Measurements from ENCODE around the gene PRSS35. TPM values are rescaled to one million over a fixed set of nuclear protein-coding genes. Genes with fewer than 3 reads are reported as not detected.

The PRSS35 gene
- total RNA-seq, 4 donors from 2014 or later: 0.29 to 0.65 TPM; not detected in 2

- 76% methylated on average over 8 of the region's 8 CpGs for whole genome bisulfite sequencing
- intact Hi-C loops (cut with DNase I): loop anchor here (5.0 kb wide), 1 partner anchor 444 kb away; the partner anchor contains the start of genes DOP1A and UBE3D
- TF ChIP-seq POLR2A (IDR thresholded peaks at IDR 0.05; ENCODE audit: low read depth) (no peak), POLR2AphosphoS5 (IDR thresholded peaks at IDR 0.05) (no peak), CTCF (IDR thresholded peaks at IDR 0.05) (no peak), EP300 (IDR thresholded peaks at IDR 0.05) (no peak)
Measured at GRCh38 chr6:83511266-83511665, 1.1 kb upstream of the PRSS35 start.

GRCh38 chr6:83514466-83514865 is 2.1 kb downstream of the PRSS35 start:
- TF ChIP-seq EP300 (IDR thresholded peaks at IDR 0.05) (no peak), POLR2A (IDR thresholded peaks at IDR 0.05; ENCODE audit: low read depth) (no peak), CTCF (IDR thresholded peaks at IDR 0.05) (no peak), POLR2AphosphoS5 (IDR thresholded peaks at IDR 0.05) (no peak)
- H3K4me3 ChIP-seq: no peak overlapping the region
- H3K36me3 ChIP-seq: no peaks in the 10 kb centered on the region
- intact Hi-C loops (cut with DNase I): loop anchor here (5.0 kb wide), 1 partner anchor 447 kb away; the partner anchor contains the start of genes DOP1A and UBE3D
- no peaks in the 10 kb centered on the region for H3K27me3 ChIP-seq
- DNase-seq (ENCODE audit: extremely low spot score): no peak
- no peaks in the 10 kb centered on the region for H3K9me3 ChIP-seq
- 50% methylated on average over 1 of the region's 1 CpG for WGBS
- H3K27ac ChIP-seq (replicated peaks in 1 of 4): no peak overlapping the region
- H3K4me1 ChIP-seq: peaks cover 0 to 20% (median 17%) of the 10 kb centered on the region in 4 donors

More at GRCh38 chr6:83511266-83511665, 1.1 kb upstream of the PRSS35 start:
- Histone ChIP-seq H3K9me3 (no peaks in the 10 kb centered on the region), H3K27me3 (no peaks in the 10 kb centered on the region), H3K4me1 (peaks cover 0 to 20% (median 17%) of the 10 kb centered on the region in 4 donors), H3K4me3 (no peak overlapping the region), H3K27ac (replicated peaks in 1 of 4) (no peak overlapping the region), H3K36me3 (no peaks in the 10 kb centered on the region)
- DNase-seq (ENCODE audit: extremely low spot score): no peak

GRCh38 chr6:83514866-83515466 is 2.6 kb downstream of the PRSS35 start:
- WGBS: 16% methylated on average over 4 of the region's 4 CpGs
- intact Hi-C loops (cut with DNase I): loop anchor here (5.0 kb wide), 1 partner anchor 448 kb away; the partner anchor contains the start of genes DOP1A and UBE3D
- Histone ChIP-seq H3K9me3 (no peaks in the 10 kb centered on the region), H3K27me3 (no peaks in the 10 kb centered on the region), H3K36me3 (no peaks in the 10 kb centered on the region), H3K4me1 (peaks cover 0 to 20% (median 17%) of the 10 kb centered on the region in 4 donors), H3K27ac (replicated peaks in 1 of 4) (no peak overlapping the region), H3K4me3 (no peak overlapping the region)
- no peak for DNase-seq (ENCODE audit: extremely low spot score)
- TF ChIP-seq POLR2AphosphoS5 (IDR thresholded peaks at IDR 0.05): no peak
- peak; percentile 77 to 82 (median 81) for TF ChIP-seq CTCF (IDR thresholded peaks at IDR 0.05)

- Histone ChIP-seq H3K27me3 (no peaks in the 10 kb centered on the region), H3K4me3 (no peak overlapping the region), H3K36me3 (no peaks in the 10 kb centered on the region), H3K9me3 (no peaks in the 10 kb centered on the region), H3K4me1 (peaks cover 0 to 9% (median 6%) of the 10 kb centered on the region in 4 donors), H3K27ac (replicated peaks in 1 of 4) (no peak overlapping the region)
- no peak for TF ChIP-seq EP300 (IDR thresholded peaks at IDR 0.05)
- no peak for TF ChIP-seq POLR2AphosphoS5 (IDR thresholded peaks at IDR 0.05)
- no peak for TF ChIP-seq CTCF (IDR thresholded peaks at IDR 0.05)
- no peak for TF ChIP-seq POLR2A (IDR thresholded peaks at IDR 0.05; ENCODE audit: low read depth)
- 83% methylated on average over 1 of the region's 1 CpG for WGBS
- no peak for DNase-seq (ENCODE audit: extremely low spot score)
- intact Hi-C loops (cut with DNase I): no loop called here
Measured at GRCh38 chr6:83517500-83517899, 5.2 kb downstream of the PRSS35 start.

Data from esophagus muscularis mucosa (tissue), 4 donors.